NCI-H2081 (cell line): ENCODE results near the gene SAMD8.
"Not testable (repeated sequence)": the region's sequence is repeated elsewhere in the genome, so short reads cannot be mapped to it uniquely, and the experiment has no call there.

Source experiments
- DNase-seq, 2 experiments: peaks; one replicate each; lab custom pipeline; 2025; lab: John Stamatoyannopoulos, UW

SAMD8 gene

DNA sequence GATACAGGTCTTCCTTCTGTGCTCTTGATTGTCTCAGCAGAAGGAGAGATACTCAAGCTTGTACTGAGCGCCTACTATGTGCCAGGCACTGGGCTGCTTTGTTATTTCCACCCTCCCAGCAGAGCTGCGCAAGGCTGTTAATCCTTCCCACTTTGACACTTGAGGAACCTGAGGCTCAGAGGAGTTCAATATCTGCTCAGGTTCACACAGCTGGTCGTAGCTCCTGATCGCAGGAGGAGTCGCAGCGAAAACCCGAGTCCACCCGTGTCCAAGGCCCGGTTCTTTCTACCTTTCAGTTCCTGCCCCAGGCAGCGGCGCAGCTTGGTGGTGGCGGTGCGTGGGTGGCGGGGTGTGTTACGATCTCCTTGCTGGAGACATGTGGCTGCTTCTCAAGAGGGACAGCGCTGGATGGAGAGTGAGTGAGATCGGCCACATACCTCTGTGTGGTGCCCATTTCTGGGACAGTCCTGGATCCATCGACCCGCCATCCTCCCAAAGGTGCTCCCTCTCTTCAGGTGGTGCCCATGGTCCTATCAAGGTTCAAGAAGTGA lies 26.5 kb upstream of the SAMD8 start:
- no peak for DNase-seq

DNA sequence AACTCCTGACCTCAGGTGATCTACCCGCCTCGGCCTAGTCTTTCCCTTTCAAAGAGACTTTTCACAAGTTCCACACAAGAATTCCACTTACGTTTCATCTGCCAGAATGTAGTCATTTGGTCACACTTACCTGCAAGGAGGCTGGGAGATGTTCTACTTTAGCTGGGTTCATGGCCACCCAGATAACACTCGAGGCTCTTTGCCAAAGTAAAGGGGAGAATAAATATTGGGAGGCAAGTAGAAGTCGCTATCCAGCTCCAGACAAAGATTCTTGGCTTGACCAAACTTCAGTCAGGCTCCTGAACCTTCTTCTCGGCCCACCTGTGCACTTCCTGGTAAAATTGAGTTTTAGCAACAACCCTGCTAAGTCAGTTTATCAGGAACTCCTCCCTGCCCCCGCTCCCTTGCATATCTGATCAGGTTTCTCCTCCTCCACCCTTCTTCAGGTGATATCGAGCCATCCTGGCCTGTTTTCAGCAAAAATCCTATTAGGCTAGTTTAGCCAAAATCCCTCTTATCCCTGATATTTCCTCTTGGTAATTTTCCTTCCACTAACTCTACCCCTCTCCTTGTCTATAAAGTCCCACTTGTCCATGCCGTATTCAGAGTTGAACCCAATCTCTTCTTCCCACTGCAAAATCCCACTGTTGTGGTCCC lies 25.1 kb upstream of the SAMD8 start:
- no peak for DNase-seq

DNA sequence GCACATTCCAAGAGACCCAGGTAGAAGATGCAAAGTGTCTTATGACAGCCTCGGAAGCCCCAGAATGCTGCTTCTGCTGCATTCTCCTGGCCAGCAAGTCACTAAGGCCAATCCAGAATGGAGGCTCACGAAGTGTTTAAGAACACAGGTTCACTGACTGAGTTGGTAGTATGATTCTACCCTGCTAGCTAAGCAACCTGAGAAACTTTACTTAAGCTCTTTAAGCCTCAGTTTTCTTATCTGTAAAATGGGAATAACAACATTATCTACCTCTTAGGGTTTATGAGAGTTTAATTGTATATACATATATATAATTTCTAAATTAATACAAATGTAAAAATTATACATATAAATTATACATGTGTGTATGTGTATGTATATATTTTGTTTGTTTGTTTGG lies 22.8 kb upstream of the SAMD8 start:
- DNase-seq: no peak

DNA sequence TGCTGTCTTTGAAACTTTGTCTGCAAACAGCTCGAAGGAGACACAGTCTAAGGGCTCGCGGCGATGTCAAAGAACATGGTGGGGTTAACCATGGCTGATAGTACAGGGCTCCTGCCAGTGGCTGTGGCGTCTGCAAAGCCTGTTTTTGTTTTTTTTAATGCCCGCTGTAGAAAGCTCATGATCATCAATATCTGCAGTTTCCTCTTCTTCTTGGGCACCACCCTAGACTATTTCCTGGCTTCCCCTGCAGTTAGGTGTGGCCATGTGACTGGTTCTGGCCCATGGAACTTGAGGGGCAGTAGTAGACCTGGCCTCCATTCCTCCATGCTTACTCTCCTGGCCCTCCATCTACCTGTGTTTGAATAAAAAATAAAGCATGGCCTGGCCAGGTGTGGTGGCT lies 21.8 kb upstream of the SAMD8 start:
- no peak for DNase-seq

DNA sequence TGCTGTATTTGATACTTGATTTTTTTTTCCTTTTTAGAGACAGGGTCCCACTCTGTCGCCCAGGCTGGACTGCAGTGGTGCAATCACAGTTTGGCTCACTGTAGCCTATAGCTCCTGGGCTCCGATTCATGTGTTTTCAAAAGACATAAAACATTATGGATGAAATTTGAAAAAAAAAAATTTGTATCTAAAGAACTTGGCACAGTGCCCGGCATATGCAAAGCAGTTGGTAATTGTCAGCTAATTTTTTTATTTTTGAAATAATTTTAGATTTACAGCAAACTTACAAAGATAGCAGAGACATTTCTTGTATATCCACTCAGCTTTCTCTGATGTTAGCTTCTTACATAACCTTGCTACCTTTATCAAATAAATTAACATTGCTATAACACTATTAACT lies 20.3 kb upstream of the SAMD8 start:
- no peak for DNase-seq

DNA sequence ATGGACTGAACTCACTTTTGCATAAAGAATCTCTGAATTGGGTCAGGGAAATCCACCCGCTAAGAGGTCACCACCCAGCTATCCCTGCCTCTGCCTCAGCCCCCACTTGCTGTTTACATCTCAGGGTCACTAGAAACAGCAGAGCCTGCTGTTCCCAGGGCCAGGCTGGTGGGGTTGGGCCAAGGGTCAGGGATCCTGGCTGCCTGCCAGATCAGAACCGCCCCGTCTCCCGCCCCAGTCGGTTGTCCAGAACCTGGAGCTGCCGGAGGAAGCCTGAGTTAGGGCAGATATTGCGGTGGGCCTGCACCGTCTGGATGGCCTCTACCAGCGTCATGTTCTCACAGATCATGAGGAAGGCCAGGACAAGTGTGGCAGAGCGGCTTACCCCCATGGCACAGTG lies 17.0 kb upstream of the SAMD8 start:
- no peak for DNase-seq

DNA sequence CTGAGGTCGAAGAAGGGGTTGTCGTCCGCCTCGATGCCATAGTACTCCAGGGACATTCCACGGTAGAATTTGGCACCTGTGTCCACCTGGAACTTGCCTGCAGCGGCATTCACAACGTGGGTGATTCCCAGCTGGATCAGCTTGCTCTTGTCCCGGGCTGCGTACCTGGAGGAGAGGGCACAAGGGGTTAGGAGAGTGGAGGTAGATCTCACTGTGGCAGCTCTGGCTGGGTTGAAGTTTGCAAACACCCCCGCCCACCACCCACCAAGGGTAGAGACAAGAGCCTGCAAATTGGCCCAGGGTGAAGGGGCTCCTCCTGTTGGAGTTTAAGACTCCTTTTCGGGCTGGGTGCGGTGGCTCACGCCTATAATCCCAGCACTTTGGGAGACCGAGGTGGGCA lies 15.8 kb upstream of the SAMD8 start:
- DNase-seq: no peak

DNA sequence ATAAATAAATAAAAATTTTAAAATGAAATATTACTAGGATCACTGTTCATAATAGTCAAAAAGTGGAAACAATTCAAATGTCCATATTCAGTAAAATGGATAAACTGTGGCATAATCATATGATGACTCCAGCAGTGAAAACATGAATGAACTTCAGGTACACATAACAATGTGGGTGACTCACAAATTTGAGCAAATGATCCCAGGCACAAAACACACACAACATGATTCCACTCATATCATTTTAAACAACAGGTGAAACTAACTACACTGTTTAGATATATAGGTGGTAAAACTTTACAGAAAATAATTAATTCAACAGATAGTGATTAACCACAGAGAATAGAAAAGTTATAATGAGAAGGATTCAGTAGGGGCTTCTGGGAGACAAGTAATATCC lies 14.7 kb upstream of the SAMD8 start:
- DNase-seq: no peak

DNA sequence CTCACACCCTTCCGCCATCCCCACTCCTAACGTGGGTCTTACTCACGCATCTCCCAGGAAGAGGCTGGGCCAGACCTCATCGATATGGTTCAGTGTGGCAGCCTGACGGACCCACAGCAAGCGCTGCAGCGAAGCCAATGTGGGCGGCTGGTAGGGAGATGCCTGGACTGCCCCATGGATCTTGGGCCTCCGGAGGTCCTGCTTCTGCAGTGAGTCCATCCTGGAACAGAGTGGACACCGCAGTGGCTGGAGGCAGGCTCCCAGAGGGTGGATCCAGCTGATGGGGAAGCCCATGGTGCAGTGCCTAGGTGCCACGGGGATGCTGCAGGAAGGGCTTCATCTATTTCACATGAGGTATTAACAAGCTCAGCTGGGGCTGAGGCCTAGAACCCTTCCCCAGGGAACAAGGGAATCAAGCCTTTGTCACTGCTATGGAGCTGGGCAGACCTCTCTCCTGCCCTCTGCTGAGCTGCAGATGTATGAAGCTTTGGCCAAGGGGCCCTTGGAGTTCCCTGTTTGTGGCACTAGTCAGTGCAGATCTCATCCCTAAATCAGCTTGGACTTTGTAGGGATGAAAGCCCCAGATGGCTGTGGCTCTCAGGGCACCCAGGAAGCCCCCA lies 13.7 kb upstream of the SAMD8 start:
- DNase-seq: peak in 1 of 2 experiments; percentile 1

DNA sequence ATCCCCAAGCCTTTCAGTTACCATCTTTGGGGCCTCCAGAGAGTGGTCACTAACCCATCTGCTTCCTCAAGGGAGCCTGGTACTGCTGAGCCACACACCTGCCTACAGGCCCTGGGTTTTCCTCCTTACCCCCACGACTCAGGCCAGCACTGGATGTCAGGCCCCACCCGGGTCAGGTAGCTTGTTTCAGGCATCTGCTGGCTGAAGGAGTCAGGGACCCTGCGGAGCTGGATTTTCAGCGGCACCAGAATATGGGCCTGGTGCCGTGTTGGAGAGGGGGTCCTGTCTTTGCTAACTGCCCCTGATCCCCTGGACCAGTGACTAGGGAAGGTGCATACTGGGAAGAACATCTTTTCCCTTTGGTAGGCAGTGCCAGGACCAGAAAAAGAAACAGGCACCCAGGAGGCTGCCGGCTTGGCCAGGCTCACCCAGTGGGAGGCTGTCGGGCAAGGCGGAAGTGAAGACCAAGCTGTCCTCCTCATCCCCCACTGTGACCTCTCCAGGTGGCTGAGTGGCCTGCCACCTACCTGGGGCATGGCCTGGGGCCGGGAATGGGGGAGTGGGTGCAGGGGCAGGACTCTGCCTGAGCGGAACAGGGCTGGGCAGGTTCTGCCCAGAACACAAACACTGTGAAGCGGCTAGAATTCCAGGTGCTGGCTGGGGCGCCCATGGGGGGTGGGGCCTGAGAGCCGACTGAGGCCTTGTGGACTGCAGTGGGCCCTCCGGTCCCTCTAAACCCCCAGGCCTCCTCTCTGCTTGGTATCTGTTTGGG lies 12.4 kb upstream of the SAMD8 start:
- no peak for DNase-seq

DNA sequence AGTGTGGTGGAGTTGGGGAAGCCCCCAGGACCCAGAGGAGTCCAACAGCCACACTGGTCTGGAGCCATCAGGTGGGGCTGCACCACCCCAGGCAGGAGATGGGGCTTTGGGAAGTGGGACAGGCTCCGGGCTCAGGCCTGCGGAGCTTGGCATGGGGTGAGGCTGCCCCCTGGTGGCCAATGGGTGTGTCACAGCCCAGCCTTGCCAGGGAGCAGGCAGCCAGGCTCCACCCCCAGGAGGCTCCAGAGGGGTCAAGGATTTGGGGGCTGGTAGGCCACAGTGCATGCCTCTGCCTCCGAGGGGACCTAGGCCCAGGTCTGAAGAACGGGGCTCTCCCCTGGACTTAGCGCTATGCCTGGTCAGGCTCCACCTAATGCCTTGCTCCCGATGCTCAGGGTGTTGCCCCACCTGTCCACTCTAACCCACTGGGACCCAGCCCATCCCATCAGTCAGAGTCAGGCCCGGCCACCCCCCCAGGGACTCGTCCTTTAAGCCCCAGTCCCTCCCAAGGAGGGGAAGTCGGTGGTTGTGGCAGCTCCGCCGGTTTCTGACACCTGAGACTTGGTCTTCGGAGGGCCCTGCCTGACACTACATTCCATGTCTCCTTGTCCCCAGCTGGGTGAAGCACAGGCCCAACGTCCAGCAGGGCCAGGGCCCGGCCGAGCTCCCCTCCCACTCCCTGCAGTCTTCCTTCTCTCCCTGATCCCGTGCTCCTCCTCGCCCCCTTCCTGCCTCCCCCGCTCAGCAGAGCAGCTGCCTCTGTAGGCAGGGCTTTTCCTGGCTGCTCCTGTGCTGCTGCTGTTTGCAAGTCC lies 11.3 kb upstream of the SAMD8 start:
- DNase-seq: peak; percentile 55

DNA sequence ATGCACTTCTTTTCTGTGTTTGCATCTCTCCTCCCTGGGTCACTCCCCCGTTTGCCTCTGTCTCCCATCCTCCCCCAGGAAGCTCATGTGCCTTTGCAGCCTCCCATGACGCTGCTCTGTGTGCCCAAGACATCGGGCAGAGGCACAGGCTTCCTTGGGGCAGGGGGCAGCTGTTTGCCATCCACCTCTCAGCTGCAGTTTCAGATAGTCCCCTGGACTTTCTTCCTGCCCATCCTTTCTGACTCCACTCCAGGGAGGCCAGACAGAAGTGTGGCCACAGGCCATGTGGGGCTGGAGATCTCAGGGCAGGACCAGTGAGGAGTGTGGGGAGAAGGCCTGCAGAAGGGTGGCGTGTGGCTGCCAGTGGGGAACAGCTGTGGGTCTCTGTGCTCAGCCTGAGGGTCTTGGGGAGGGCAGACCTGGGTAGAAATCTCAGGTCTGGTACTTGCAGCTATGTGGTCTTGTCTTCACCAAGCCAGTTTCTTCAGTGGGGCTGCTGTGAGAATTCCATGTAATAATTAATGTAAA lies 10.6 kb upstream of the SAMD8 start:
- DNase-seq: no peak

DNA sequence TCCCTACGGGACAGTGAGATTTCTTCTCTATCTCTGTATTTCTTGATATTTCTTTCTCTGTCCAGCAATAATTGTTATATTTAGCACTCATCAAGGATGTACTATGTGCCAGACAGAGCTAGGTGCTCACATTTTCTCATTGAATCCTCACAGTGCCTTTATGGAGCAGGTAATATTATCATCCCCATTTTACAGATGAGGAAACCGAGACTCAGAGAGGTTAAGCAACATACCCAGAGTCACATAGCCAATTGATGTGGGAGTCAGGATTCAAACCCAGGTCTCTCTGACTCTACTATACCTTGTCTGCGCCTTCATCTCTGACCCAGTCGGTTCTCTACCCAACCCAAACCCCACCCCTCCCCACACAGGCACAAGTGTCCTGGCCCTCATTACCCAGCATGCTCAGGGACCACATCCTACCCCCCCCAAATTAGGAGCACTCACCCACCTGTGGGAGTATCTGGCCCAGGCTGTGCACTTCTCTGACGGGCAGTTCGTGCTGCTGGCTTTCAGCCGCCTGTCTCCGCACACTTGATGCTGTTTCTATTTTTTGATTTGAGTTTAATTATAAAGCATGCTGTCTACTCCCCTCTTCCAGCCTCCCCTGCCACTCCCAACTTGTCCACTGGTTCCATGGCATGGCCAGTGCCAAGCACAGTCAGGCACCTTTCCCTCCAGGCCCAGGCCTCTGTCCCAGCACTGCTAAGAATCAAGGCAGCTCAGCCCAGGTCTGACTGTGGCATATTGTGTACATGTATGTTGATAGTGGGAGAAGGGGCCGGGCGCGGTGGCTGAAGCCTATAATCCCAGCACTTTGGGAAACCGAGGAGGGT lies 9.8 kb upstream of the SAMD8 start:
- DNase-seq: no peak

DNA sequence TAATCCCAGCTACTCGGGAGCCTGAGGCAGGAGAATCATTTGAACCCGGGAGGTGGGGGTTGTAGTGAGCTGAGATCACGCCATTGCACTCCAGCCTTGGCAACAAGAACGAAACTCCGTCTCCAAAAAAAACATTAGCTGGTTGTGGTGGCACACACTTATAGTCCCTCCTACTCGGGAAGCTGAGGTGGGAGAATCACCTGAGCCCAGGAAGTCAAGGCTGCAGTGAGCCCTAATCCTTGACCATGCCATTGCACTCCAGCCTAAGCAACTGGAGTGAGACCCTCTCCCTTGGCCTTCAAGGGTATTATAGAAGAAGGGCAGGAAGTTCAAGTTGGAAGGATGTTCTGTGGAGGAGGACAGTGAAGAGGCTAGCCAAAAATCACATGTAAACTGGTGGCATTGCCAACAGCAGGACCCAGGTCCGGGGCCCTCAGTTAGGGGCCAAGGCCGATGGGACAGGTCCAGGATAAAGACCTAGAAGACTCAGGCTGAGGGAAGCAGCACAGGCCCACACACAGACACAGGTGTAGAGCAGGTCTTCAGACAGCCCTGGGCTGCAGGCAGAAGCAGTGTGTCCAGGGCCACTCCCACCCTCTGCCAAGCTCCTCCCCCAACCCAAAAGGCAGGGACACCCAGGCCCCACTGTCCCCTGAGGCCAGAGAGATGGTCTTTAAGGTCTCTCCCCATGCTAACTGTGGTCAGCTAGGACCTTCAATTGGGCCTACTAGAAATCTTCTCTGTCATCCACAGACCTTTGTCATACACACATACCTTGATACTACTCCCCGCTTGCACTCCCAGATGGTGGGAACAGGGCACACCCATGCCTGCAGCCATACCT lies 8.4 kb upstream of the SAMD8 start:
- no peak for DNase-seq

DNA sequence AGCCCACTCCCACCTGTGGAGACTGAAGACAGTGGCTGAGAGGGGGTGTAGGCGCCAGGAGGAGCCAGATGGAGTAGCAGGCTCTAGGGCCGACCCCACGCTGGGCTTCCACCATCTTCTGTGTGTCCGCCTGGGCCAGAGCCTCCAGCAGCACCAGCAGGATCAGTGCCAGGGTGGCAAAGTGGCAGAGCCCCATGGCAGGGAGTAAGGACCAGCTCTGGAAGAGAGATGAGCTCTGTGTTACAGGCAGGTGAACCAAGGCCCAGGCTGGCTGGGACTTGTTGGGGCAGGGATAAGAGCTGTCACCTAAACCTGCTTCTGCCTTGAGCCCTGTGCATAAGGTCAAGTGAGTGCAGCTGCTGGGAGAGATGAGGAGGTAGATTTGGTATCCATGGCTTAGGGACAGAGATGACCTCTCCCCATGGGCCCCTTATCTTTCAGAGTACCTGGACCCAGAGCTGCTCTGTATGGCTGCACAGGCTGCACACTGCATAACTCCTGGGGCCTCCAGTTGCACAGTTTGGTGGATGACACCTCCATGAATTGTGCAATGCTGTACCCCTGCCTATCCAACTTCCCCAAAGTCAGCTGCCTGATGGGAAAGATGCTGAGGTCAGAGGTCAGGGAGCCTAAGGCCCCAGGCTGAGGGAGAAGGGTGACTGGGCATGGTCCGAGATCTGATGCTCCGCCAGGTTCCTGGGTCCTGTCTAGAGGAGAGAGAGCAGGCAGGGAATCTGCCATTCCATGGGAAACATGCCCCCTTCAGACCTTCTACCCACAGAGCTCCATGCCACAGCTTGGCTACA lies 7.4 kb upstream of the SAMD8 start:
- no peak for DNase-seq

DNA sequence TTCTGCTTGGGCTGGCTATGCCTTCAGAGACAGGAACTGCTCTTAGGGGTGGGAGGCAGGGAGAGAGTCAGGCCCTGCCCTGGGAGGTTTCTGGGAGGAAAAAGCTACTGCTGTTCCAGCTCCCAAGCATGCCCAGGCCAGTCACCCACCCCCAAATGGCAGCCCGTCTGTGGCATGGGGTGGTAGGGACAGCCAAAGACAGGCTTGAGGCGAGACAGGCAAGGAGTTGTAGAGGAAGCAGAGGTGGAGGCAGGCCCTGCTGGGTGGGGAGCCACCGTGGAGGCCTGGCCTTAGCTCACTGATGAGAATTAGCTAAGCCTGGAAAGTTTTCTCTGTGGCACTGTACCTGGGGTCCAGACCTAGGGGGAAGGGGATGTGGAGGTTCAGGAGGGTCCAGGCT lies 6.6 kb upstream of the SAMD8 start:
- DNase-seq: no peak

DNA sequence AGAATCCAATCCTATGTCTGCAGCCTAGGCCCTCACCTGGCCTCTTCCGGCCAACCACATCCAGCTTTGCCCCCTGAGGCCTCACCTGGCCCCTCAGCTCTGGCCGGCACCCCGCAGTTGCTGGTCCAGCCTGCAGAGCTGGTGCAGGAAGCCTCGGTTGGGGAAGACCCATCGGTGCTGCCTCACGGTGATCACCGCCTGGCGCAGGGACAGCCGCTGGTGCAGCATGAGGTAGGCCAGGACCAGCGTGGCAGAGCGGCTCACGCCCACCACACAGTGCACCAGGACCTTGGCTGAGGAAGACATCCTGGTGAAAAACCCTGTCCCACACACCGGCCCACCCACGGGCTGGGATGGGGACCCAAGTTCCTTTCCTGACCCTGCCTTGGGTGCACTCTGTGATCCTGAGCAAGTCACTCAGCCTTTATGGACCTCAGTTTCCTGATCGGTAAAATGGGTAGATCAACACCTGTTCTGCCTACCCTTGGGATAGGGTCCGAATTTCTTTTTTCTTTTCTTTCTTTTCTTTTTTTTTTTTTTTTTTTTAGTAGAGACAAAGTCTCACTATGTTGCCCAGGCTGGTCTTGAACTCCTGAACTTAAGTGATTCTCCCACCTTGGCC lies 5.8 kb upstream of the SAMD8 start:
- no peak for DNase-seq

DNA sequence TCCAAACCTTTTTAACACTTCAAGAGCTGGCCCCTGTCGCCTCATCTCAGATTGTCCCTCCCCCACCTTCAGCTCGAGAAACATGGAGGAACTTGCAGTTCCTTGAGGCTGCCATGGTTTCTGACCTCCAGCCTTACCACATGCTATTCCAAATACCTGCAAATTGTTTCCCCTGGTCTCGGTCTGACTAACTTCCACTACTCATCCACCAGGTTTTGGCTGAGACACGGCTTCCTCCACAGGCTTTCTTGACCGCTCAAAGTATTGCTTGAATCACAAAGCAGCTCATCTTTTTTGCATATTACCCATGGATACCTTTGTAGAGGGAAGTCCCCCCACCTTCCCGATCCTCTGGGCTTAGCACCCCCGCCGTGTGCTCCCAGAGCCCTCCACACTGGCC lies 5.2 kb upstream of the SAMD8 start:
- DNase-seq: no peak

DNA sequence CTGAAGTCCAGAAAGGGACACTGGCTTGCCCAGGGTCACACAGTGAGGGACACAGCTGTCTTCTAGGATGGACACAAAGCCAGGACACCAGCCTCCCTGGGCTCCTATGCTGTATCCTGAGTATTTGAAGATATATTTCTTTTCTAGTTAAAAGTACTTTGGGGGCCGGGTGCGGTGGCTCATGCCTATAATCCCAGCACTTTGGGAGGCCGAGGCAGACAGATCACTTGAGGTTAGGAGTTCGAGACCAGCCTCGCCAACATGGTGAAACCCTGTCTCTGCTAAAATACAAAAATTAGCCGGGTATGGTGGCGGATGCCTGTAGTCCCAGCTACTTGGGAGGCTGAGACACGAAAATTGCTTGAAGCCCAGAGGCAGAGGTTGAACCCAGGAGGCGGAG lies 4.6 kb upstream of the SAMD8 start:
- DNase-seq: not testable (repeated sequence)
